ENCODE measurements around the gene TTYH3. TPM values are rescaled to one million over a fixed set of nuclear protein-coding genes. Genes with fewer than 3 reads are reported as not detected.

TTYH3 gene
- total RNA-seq, 1 donor from 2014 or later: 32.0 TPM

DNA sequence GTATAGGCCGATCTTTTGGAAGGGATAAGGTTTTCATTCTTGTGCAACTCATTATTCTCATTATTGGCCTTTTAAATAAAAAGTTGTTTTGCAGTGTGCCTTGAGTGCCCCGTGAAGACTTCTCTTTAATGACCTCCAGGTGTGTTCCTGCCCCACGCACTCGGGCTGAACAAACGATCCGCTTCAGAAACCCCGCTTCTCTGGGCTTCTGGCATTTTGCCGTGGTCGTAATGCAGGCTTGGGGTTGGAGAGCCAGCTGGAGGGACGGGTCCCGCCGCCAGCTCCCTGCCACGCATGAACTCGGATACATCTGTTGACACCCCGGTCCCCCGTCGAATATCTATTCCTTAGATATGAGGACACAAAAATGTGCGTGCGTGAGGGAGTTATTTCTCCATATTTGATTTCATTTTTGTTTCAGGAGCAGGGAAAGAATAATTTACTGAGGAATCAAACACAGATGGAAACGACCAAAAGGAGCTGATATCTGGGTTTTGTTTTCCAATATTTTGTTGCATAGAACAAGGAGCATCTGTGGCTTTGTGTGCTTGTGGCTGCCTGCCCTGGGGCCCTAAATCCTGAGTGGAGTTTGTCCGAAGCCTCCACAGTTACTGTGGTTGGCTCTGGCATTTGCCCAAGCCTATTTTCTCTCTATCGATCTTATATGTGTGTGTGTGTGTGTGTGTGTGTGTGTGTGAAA, 17.0 kb upstream of the TTYH3 start:
- Mint-ChIP-seq H3K27ac (peak overlapping the region; percentile 71), H3K36me3 (ENCODE audit: low read depth) (no peaks in the 10 kb centered on the region), H3K9me3 (no peaks in the 10 kb centered on the region), H3K27me3 (ENCODE audit: insufficient read depth) (no peaks in the 10 kb centered on the region), H3K4me1 (ENCODE audit: low read depth) (no peaks in the 10 kb centered on the region), H3K4me3 (no peak overlapping the region)
- intact Hi-C loops (cut with micrococcal nuclease): no loop called here
- DNase-seq (ENCODE audit: low spot score): no peak

DNA sequence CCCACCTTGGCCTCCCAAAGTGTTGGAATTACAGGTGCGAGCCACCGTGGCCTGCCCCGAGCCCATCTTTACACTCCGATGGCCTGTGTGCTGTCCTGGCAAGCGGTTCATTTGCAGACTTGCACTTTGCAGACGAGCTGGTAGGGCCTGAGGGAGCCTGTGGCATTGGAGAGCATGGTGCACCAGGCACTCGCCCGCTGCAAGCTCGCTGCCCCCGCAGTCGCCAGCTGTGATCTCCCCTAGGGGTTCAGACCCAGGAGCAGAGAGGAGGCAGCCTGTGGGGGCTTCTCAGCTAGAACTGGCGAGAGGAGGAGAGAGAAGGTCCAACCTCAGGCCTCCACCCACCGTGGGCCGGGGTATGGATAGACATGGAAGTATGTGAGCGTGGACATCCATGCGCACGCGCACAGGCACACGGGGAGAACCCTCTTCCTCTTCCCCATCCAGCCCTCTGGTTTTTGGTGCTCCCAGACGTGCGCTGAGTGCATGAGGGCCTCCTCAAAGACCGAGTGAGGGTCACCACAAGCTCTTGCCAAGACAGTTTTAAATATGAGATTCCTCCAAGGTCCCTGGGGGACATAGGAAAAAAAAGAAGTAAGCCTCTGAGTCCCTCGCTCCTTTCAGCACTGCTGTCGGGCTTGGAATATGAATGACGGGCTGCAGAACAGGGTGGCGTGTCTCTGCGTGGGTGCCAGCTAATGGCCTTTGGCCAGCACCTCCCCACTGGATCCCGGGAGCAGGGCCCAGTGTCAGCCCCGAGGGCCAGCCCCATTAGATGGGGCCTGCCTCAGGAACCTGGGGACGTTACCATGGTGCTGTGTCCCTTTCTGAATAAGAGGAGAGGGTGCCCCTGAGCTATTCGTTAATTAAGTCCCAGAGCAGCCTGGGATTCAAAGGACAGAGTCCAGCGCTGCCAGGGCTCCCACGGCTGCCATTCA, 15.1 kb upstream of the TTYH3 start:
- no peaks in the 10 kb centered on the region for H3K4me1 Mint-ChIP-seq (ENCODE audit: low read depth)
- no peaks in the 10 kb centered on the region for H3K36me3 Mint-ChIP-seq (ENCODE audit: low read depth)
- no peak overlapping the region for H3K4me3 Mint-ChIP-seq
- H3K27ac Mint-ChIP-seq: no peak overlapping the region
- intact Hi-C loops (cut with micrococcal nuclease): no loop called here
- DNase-seq (ENCODE audit: low spot score): no peak
- H3K27me3 Mint-ChIP-seq (ENCODE audit: insufficient read depth): no peaks in the 10 kb centered on the region
- no peaks in the 10 kb centered on the region for H3K9me3 Mint-ChIP-seq

DNA sequence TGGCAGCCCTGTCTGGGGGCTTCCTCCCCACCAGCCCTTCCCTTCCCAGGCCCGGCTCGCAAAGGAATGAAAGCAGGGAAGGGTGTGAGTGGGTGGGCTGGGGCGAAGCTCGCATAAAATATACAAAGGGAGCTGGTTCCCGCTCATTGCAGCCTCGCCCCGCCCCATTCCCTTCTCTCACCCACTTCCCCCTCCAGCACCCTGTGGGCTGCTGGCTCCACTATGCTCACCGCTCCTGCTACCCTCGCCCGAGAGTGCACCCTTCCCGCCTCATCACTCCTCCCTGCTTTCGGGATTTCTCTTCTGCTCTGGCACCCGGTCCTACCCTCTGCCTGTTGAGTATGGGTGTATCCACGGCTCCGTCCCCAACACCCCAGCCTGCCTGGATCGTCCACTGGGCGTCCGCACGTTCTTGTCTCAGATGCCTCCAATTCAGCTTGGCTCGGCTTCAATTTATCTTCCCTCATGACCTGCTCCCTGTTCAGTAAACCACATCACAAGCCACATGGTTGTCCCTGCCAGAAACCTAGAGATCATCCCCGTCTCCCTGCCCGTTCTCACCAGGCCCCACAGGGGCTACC, 14.4 kb upstream of the TTYH3 start:
- no peaks in the 10 kb centered on the region for H3K9me3 Mint-ChIP-seq
- no peaks in the 10 kb centered on the region for H3K36me3 Mint-ChIP-seq (ENCODE audit: low read depth)
- no peak overlapping the region for H3K27ac Mint-ChIP-seq
- intact Hi-C loops (cut with micrococcal nuclease): no loop called here
- no peak for DNase-seq (ENCODE audit: low spot score)
- H3K4me3 Mint-ChIP-seq: no peak overlapping the region
- no peaks in the 10 kb centered on the region for H3K27me3 Mint-ChIP-seq (ENCODE audit: insufficient read depth)
- no peaks in the 10 kb centered on the region for H3K4me1 Mint-ChIP-seq (ENCODE audit: low read depth)

DNA sequence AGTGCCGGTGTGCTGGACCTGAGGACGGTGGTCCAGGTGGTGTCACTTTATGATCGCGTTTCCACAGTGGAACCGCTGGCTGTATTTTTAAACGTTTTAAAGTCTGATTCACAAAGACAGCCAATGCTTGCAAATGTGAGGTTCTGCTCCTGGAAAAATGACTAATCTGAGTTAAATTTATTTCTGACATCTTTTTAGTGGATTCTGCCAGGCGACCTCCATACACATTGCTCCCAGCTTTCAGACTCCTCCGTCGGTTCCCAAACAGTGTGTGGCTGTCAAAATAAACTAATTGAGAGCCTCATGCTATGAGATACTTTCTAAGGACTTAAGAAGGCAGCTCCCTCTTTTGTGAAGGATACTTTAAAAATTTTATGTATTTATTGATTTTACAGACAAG, 12.7 kb upstream of the TTYH3 start:
- intact Hi-C loops (cut with micrococcal nuclease): no loop called here
- Mint-ChIP-seq H3K4me3 (no peak overlapping the region), H3K4me1 (ENCODE audit: low read depth) (no peaks in the 10 kb centered on the region), H3K27ac (no peak overlapping the region), H3K36me3 (ENCODE audit: low read depth) (no peaks in the 10 kb centered on the region), H3K27me3 (ENCODE audit: insufficient read depth) (no peaks in the 10 kb centered on the region), H3K9me3 (no peaks in the 10 kb centered on the region)
- DNase-seq (ENCODE audit: low spot score): no peak

DNA sequence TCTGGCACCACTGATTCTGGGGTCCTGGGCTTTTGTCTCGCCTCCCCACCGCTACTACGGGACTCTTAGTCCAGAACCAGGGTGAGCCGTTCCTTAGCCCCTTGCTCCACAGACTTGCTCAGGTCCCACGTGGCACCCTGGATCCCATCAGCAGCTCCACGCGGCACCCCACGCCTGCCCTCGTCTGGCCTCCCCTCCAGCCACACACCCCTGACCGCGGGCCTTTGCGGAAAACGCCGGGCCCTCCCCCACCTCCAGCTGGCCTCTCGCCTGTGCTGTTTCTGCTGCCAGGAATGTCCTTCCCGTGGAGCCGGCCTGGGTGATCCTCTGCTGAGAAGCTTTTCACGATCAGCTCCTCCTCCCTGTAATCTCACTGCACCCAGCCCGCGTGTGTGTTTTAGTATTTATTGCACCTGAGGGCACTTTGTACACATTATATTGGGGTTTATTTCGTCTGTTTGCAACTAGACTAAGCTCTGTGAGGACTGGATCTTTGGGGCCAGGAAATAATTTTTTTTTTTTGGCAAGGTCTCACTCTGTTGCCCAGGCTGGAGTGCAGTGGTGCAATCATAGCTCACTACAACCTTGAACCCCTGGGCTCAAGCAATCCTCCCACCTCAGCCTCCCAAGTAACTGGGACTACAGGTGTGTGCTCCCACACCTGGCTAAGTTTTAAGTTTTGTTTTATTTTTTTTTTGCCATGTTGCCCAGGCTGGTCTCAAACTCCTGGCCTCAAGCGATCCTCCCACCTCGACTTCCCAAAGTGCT, 10.5 kb upstream of the TTYH3 start:
- H3K9me3 Mint-ChIP-seq: no peaks in the 10 kb centered on the region
- no peak overlapping the region for H3K27ac Mint-ChIP-seq
- no peaks in the 10 kb centered on the region for H3K4me1 Mint-ChIP-seq (ENCODE audit: low read depth)
- no peak overlapping the region for H3K4me3 Mint-ChIP-seq
- H3K27me3 Mint-ChIP-seq (ENCODE audit: insufficient read depth): peaks cover 2% of the 10 kb centered on the region
- DNase-seq (ENCODE audit: low spot score): no peak
- no peaks in the 10 kb centered on the region for H3K36me3 Mint-ChIP-seq (ENCODE audit: low read depth)
- intact Hi-C loops (cut with micrococcal nuclease): no loop called here

DNA sequence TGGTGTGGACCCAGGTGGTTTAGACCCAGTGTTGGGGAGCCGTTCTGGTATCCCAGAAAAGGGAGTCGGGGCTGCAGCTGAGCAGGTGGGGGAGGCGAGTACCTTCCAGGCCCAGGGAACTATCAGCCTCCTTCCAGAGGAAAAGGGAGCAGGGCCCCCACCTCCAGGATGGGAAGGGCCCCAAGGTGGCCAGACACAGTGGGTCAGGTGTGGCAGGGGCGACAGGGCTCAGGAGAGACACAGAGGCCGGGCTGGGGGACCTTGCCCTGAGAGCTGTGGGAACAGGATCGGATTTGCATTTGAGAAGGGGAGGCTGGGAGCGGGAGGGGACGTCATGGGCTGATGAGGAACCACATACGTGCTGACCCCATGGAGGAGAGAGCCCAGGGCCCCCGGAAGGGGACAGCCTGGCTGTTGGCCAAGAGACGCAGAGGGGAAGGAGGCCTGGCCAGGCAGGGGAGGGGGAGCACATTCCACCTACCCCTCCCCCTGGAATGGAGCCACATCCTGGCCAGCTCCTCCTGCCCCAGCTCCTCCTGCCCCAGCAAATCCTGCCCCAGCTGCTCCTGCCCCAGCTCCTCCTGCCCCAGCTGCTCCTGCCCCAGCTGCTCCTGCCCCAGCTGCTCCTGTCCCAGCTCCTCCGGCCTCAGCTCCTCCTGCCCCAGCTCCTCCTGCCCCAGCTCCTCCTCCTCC, 9.7 kb upstream of the TTYH3 start:
- Mint-ChIP-seq H3K27me3 (ENCODE audit: insufficient read depth) (peaks cover 4% of the 10 kb centered on the region), H3K4me1 (ENCODE audit: low read depth) (no peaks in the 10 kb centered on the region), H3K36me3 (ENCODE audit: low read depth) (no peaks in the 10 kb centered on the region), H3K9me3 (no peaks in the 10 kb centered on the region), H3K4me3 (no peak overlapping the region), H3K27ac (no peak overlapping the region)
- DNase-seq (ENCODE audit: low spot score): no peak
- intact Hi-C loops (cut with micrococcal nuclease): no loop called here

DNA sequence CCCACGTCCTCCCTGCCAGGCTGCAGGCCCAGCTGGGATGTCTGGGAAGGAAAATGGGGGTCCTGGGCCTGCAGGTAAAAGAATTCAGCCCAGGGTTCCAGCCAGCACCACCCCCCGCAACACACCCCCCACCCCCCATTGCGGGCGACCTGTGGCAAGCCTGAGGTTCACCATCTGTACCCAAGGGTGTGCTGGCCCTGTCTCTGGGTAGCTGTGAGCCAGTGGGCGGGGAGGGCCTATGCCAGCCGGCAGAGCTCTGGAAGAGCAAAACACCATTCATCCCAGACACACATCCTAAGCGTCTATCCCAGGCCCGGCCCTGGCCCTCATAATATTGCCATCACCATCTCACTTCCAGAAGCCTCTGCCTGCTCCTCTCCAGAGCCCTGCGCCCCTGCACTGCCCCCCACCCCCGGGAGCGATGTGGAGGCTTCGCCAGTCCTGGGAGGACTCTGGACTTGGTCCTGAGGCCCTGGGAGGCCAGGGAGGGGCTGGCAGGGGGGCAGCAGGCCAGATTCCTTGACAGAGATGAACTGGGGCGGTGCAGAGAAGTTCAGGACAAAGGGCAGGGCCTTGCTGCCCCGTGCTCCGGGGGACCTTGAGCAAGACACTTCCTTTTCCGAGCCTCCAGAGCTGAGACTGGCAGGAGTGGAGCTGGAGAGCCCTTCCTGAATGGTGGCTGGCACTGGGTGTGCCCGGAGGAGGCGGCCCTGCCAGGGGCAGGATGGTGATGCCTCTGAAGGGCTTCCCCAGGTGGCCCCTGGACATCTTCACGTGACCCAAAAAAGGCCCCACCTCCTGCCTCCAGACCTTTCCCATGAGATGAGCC, 8.7 kb upstream of the TTYH3 start:
- Mint-ChIP-seq H3K36me3 (ENCODE audit: low read depth) (no peaks in the 10 kb centered on the region), H3K27me3 (ENCODE audit: insufficient read depth) (peaks cover 4% of the 10 kb centered on the region)

DNA sequence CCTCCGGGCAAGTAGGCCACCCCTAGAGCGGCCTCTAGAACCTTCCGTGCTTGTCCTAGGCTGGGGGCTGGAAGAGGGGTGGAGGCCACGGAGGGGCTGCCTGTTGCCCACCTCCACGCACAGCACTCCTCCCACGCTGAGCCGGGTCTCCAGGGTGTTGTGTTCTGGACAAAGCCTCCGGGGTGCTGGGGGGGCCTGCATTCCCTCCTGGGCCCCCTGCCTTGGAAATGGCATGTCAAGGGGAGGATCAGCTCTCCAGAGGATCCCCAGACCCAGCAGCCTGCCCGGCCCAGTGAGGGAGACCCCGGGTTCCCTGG, 8.1 kb upstream of the TTYH3 start:
- Mint-ChIP-seq H3K36me3 (ENCODE audit: low read depth) (no peaks in the 10 kb centered on the region), H3K4me1 (ENCODE audit: low read depth) (no peaks in the 10 kb centered on the region), H3K27ac (no peak overlapping the region), H3K4me3 (no peak overlapping the region), H3K27me3 (ENCODE audit: insufficient read depth) (peaks cover 4% of the 10 kb centered on the region), H3K9me3 (no peaks in the 10 kb centered on the region)
- no peak for DNase-seq (ENCODE audit: low spot score)
- intact Hi-C loops (cut with micrococcal nuclease): no loop called here

More for the DNA sequence above, 8.7 kb upstream of the TTYH3 start:
- Mint-ChIP-seq H3K27ac (no peak overlapping the region), H3K9me3 (no peaks in the 10 kb centered on the region), H3K4me1 (ENCODE audit: low read depth) (no peaks in the 10 kb centered on the region), H3K4me3 (no peak overlapping the region)
- DNase-seq (ENCODE audit: low spot score): no peak
- intact Hi-C loops (cut with micrococcal nuclease): no loop called here

DNA sequence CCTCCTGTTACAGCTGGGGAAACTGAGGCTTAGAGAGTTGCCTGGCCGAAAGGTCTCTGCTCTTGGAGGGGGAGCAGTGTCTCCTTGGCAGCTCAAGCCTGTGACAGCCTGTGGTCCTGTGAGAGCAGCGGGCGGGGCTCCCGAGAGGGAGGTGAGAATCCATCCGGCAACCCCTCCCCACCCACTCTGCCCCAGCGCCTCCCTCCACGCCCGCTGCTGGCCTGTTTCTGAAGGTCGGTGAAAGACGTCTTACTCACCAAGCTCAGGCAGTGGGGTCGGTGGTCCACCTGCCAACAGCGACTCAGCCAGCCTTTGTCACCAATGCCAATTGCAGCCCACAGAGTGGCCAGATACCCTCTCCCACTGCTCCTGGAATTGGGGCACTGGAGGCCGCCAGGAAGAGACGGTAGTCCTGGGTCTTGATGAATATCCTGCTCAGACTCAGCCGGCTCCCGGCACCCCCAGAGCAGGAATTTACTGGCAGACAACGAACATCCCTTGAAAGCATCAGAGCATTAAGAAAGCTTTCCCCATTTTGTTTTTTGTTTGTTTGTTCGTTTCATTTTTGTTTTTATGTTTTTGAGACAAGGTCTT, 7.4 kb upstream of the TTYH3 start:
- Mint-ChIP-seq H3K4me1 (ENCODE audit: low read depth) (no peaks in the 10 kb centered on the region), H3K9me3 (no peaks in the 10 kb centered on the region), H3K27ac (no peak overlapping the region), H3K4me3 (no peak overlapping the region), H3K36me3 (ENCODE audit: low read depth) (no peaks in the 10 kb centered on the region), H3K27me3 (ENCODE audit: insufficient read depth) (peaks cover 4% of the 10 kb centered on the region)
- intact Hi-C loops (cut with micrococcal nuclease): no loop called here
- no peak for DNase-seq (ENCODE audit: low spot score)

DNA sequence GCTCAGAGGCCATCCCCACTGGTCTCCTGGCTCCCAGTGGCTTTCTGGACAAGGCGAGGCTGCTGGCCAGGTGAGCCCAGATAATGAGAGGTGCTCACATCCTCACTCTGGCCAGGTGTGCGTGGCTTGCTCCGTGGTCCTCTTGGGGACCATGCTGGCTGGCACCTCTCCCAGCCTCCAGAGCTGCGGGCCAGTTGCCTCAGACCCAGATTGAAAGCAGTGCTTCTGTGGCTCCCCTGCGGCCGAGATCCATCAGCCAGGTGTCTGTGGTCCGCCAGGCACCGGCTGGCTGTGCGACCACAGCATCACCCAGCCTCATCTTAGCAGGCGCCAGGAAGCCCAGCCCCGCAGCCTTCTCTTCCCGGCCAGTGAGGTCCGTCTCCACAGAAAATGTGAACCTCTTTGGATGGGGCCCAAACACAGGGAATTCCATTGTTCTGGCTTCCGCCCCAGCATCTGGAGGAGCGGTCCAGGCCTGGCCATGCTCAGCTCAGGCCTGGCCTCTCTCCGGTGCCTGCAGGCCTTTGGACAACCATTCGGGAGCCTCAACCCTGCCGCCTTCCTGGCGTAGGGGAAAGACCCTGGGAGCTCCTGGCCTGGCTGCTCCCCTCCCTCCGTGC, 5.2 kb upstream of the TTYH3 start:
- H3K36me3 Mint-ChIP-seq (ENCODE audit: low read depth): no peaks in the 10 kb centered on the region
- peaks cover 5% of the 10 kb centered on the region for H3K4me1 Mint-ChIP-seq (ENCODE audit: low read depth)
- no peaks in the 10 kb centered on the region for H3K9me3 Mint-ChIP-seq
- no peak overlapping the region for H3K4me3 Mint-ChIP-seq
- DNase-seq (ENCODE audit: low spot score): no peak
- no peak overlapping the region for H3K27ac Mint-ChIP-seq
- intact Hi-C loops (cut with micrococcal nuclease): no loop called here
- peaks cover 4% of the 10 kb centered on the region for H3K27me3 Mint-ChIP-seq (ENCODE audit: insufficient read depth)
